Spinal cord (tissue), 10 donors: Measurements from ENCODE around the gene CAV2. TPM values are rescaled to one million over a fixed set of nuclear protein-coding genes. Genes with fewer than 3 reads are reported as not detected.
"Not testable (repeated sequence)": the region's sequence is repeated elsewhere in the genome, so short reads cannot be mapped to it uniquely, and the experiment has no call there.

Source experiments
- DNase-seq, 6 donors: peaks; one replicate each; pipeline versions ENCODE4 v3.0.0 to v3.0.0-alpha.2; 2013 to 2015; ENCODE audit warnings: low spot score in 6 of 6, low read depth in 4 of 6
- H3K27ac ChIP-seq: one replicate; pipeline ENCODE4 v1.5.1; 2013; ENCODE audit warnings: low read depth, low read length, control low read depth
- H3K27me3 ChIP-seq: one replicate; pipeline ENCODE4 v1.6.1; 2013; ENCODE audit warnings: low read length; ENCODE audit not compliant: control insufficient read depth, insufficient read depth
- H3K36me3 ChIP-seq: one replicate; pipeline ENCODE4 v1.6.1; 2013; ENCODE audit warnings: low read length; ENCODE audit not compliant: control insufficient read depth, insufficient read depth
- H3K4me1 ChIP-seq: one replicate; pipeline ENCODE4 v1.6.1; 2013; ENCODE audit warnings: low read length; ENCODE audit not compliant: control insufficient read depth, insufficient read depth
- H3K4me3 ChIP-seq: one replicate; pipeline ENCODE4 v1.5.1; 2013; ENCODE audit warnings: low read depth, low read length, control low read depth
- H3K9me3 ChIP-seq: one replicate; pipeline ENCODE4 v1.6.1; 2013; ENCODE audit warnings: low read length; ENCODE audit not compliant: control insufficient read depth, insufficient read depth
- WGBS: methylation state at CpG from one replicate; pipeline ENCODE4 v1.1.5; 2013; ENCODE audit warnings: missing lambda C conversion rate; ENCODE audit not compliant: insufficient coverage; 5-methylcytosine and 5-hydroxymethylcytosine counted together
- polyA plus RNA-seq, 2 donors: library from polyadenylated mRNA; unstranded; fragments of 120-200 nt; gene quantifications; one replicate each; pipeline ENCODE4 v1.2.1, GENCODE V29; 2013; ENCODE audit not compliant: insufficient read length in 2 of 2
- total RNA-seq, 2 donors: library from RNA; depleted of rRNA in 1 of 2; stranded (reverse); fragments of 120-200 nt in 1 of 2; fragments of >200 nt in 1 of 2; gene quantifications; one replicate each; pipeline versions ENCODE4 v1.2.3 to v1.2.4, GENCODE V29; 2013 to 2014
- donor health status: healthy.

Gene CAV2
- total and polyA plus RNA-seq, 4 donors, result 14.3 to 40.6 (median 24.0) TPM

GRCh38 chr7:116465125-116465524 lies 34.4 kb upstream of the CAV2 start:
- DNase-seq, result no peak
- H3K4me3 ChIP-seq, result no peak overlapping the region
- H3K27me3 ChIP-seq, result no peaks in the 10 kb centered on the region
- 76% methylated on average over 1 of the region's 2 CpGs for WGBS
- H3K4me1 ChIP-seq, result no peaks in the 10 kb centered on the region
- H3K27ac ChIP-seq, result no peak overlapping the region
- H3K9me3 ChIP-seq, result no peaks in the 10 kb centered on the region
- no peaks in the 10 kb centered on the region for H3K36me3 ChIP-seq

GRCh38 chr7:116468534-116468933 lies 31.0 kb upstream of the CAV2 start:
- Histone ChIP-seq H3K4me1 (no peaks in the 10 kb centered on the region), H3K36me3 (no peaks in the 10 kb centered on the region), H3K9me3 (no peaks in the 10 kb centered on the region), H3K4me3 (no peak overlapping the region), H3K27ac (no peak overlapping the region), H3K27me3 (no peaks in the 10 kb centered on the region)
- no CpG with 5 or more reads among the region's 2 CpGs for WGBS
- DNase-seq, result no peak

GRCh38 chr7:116477625-116478024 lies 21.9 kb upstream of the CAV2 start:
- no peak for DNase-seq
- WGBS, result no CpG with 5 or more reads among the region's 1 CpG

GRCh38 chr7:116478834-116479233 lies 20.7 kb upstream of the CAV2 start:
- Histone ChIP-seq H3K27me3 (no peaks in the 10 kb centered on the region), H3K36me3 (no peaks in the 10 kb centered on the region), H3K4me3 (no peak overlapping the region), H3K27ac (no peak overlapping the region), H3K4me1 (no peaks in the 10 kb centered on the region), H3K9me3 (no peaks in the 10 kb centered on the region)
- no peak for DNase-seq
- whole genome bisulfite sequencing, result no CpG with 5 or more reads among the region's 2 CpGs

More at GRCh38 chr7:116477625-116478024, 21.9 kb upstream of the CAV2 start:
- H3K4me1 ChIP-seq, result no peaks in the 10 kb centered on the region
- H3K36me3 ChIP-seq, result no peaks in the 10 kb centered on the region
- no peak overlapping the region for H3K27ac ChIP-seq
- H3K4me3 ChIP-seq, result no peak overlapping the region
- H3K27me3 ChIP-seq, result no peaks in the 10 kb centered on the region
- H3K9me3 ChIP-seq, result no peaks in the 10 kb centered on the region

DNA sequence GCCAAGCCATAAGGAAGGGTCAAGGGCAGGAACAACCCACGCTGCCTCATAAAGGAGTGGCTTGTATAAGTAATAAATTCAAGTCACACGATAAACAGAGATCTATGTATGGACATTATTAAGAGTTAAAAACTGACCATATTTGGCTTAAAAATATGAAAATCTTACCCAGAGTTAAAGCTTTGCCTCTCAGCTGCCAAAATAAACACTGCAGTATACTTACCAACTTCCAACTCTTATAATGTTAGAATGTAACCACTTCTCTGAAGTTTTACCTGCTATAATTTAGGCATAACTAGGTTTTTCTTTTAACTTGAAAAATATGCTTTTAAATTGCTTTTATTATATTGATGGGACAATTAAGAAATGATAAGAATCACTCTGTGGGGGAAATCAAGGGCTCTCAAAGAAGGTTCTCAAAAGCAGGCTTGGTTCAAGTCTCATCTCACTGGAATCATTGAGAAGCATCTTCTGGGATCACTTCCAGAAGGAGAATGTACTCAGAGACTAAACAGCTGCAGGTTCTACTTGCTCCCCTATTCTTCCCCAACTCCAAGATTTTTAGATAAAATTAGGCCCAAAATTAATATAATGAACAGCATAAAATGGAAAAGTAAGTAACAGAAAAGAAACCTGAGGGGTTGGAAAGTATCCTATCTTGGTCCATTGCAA lies 16.1 kb upstream of the CAV2 start:
- no CpG with 5 or more reads among the region's 2 CpGs for WGBS
- no peak overlapping the region for H3K4me3 ChIP-seq
- H3K4me1 ChIP-seq, result no peaks in the 10 kb centered on the region
- no peak overlapping the region for H3K27ac ChIP-seq
- no peaks in the 10 kb centered on the region for H3K27me3 ChIP-seq
- no peak for DNase-seq
- H3K9me3 ChIP-seq, result no peaks in the 10 kb centered on the region
- H3K36me3 ChIP-seq, result no peaks in the 10 kb centered on the region

DNA sequence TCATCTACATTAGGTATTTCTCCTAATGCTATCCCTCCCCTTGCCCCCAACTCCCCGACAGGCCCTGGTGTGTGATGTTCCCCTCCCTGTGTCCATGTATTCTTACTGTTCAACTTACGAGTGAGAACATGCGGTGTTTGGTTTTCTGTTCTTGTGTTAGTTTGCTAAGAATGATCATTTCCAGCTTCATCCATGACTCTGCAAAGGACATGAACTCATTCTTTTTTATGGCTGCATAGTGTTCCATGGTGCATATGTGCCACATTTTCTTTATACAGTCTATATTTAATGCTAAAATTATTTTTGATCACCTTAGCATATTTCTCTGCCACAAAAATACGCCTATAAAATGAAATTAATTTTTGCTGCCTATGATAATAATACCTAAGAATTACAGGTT lies 15.1 kb upstream of the CAV2 start:
- not testable (repeated sequence) for DNase-seq, H3K4me1 ChIP-seq, H3K36me3 ChIP-seq, H3K9me3 ChIP-seq, H3K4me3 ChIP-seq, H3K27me3 ChIP-seq, H3K27ac ChIP-seq
- no CpG with 5 or more reads among the region's 4 CpGs for WGBS

DNA sequence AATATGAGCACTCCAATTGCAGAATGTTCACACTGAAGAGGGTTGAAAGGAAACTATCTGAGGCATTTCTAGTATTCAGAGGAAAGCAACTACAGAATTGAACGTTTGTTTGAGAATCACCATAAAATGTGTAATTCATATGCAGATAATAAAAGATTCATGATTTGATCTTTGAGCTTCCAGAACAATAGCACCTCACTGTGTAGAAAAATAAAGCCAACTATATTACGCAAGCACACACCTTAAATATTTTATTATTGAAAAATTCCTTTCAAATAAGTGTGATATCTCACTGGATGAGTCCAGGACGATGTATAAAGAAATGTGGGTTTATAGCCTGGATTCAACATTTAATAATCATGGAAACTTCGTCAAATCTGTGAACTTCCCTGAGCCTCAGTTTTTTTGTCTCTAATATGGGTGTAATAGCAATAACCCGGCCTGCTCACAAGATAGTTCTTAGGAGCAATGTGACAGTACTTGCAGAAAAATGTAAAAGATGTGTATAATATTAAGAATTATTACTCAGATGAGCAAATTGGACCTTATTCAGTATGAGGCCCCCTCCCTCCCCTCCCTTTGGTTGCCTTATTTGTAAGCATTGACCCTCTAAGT lies 11.5 kb upstream of the CAV2 start:
- DNase-seq, result no peak
- no peaks in the 10 kb centered on the region for H3K27me3 ChIP-seq
- no CpG with 5 or more reads among the region's 5 CpGs for WGBS
- no peaks in the 10 kb centered on the region for H3K9me3 ChIP-seq
- H3K4me1 ChIP-seq, result no peaks in the 10 kb centered on the region
- H3K4me3 ChIP-seq, result no peak overlapping the region
- no peak overlapping the region for H3K27ac ChIP-seq
- H3K36me3 ChIP-seq, result no peaks in the 10 kb centered on the region

DNA sequence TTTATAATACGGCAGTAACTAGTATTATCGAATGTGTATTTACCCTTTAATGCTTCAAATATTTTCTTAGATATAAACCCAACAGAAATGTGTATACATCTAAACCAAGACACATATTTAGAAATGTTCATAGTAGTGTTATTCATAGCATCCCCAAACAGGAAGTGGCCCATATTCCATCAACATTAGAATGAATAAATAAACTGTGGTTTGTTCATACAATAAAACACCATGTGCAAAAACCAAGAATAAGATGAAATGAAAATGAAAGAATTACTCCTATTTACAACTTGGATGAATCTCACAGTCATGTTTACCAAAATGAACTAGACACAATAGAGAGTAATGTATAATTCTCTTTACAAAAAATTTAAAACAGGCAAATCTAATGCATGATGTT lies 9.2 kb upstream of the CAV2 start:
- Histone ChIP-seq H3K9me3 (no peaks in the 10 kb centered on the region), H3K36me3 (no peaks in the 10 kb centered on the region), H3K4me3 (no peak overlapping the region), H3K27ac (no peak overlapping the region), H3K27me3 (no peaks in the 10 kb centered on the region), H3K4me1 (no peaks in the 10 kb centered on the region)
- no CpG with 5 or more reads among the region's 2 CpGs for WGBS
- no peak for DNase-seq

DNA sequence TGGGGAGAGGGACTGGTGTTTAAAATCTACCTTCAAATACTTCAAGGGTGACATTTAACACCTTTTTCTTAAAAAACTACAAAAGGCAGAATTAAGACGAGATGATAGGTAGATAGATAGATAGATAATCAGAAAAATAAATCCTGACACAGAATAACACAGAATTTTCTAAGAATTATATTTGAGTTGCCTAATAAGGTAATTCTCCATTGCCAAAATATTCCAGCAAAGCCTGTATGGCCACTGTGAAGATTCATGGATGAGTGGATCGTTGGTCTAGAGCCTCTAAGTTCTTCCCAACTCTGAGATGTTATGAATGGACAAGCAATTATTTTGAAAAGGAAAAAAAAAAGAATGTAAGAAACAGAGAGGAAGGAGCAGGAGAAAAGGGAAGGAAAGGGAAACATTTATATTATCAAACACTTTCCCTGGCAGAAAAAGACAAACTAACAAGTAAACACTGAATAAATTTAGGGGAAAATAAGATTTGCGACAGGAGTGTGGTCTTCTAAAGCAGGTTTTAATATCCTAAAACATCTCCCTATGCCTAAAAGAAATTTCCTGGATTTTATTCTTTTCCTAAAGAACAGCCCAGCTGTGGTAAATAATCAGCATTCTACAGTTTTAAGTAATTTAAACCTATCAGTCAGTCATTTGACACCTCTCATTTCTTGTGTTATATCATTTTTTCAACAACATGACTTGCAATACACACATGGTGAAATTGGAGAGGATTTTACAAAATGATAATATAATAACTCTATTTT lies 7.5 kb upstream of the CAV2 start:
- no peak for DNase-seq
- no peaks in the 10 kb centered on the region for H3K27me3 ChIP-seq
- WGBS, result no CpG with 5 or more reads among the region's 3 CpGs
- no peaks in the 10 kb centered on the region for H3K9me3 ChIP-seq
- H3K27ac ChIP-seq, result no peak overlapping the region
- no peaks in the 10 kb centered on the region for H3K4me1 ChIP-seq
- H3K4me3 ChIP-seq, result no peak overlapping the region
- no peaks in the 10 kb centered on the region for H3K36me3 ChIP-seq
